GM18507 (cell line): ENCODE measurements around the gene TTC39A.
"Not testable (repeated sequence)": the region's sequence is repeated elsewhere in the genome, so short reads cannot be mapped to it uniquely, and the experiment has no call there.

Source experiments
- DNase-seq: peaks from one replicate; pipeline ENCODE4 v3.0.0; 2011; ENCODE audit warnings: low read depth; ENCODE audit not compliant: insufficient read length; ENCODE audit errors: extremely low spot score
- FAIRE-seq: peaks from 2 replicates; lab custom pipeline; 2011; peaks lifted over from hg19 to GRCh38; lab: Jason Lieb, UNC

Gene TTC39A

GRCh38 chr1:51282605-51283004 is 47.8 kb downstream of the TTC39A start:
- FAIRE-seq, result no peak
- no peak for DNase-seq

- FAIRE-seq, result no peak
- no peak for DNase-seq
Observed at GRCh38 chr1:51281807-51282206, 48.6 kb downstream of the TTC39A start.

GRCh38 chr1:51280321-51280978 is 49.9 kb downstream of the TTC39A start:
- DNase-seq (no peak), FAIRE-seq (no peak)

GRCh38 chr1:51276286-51276685 is 54.1 kb downstream of the TTC39A start:
- DNase-seq (no peak), FAIRE-seq (no peak)

GRCh38 chr1:51274676-51275075 is 55.7 kb downstream of the TTC39A start:
- FAIRE-seq, result no peak
- DNase-seq, result no peak

GRCh38 chr1:51272916-51273315 is 57.4 kb downstream of the TTC39A start:
- DNase-seq (no peak), FAIRE-seq (no peak)

GRCh38 chr1:51270751-51271150 is 59.6 kb downstream of the TTC39A start:
- no peak for DNase-seq
- no peak for FAIRE-seq

- DNase-seq (no peak), FAIRE-seq (peak; percentile 33)
Observed at GRCh38 chr1:51268634-51269033, 61.7 kb downstream of the TTC39A start.

GRCh38 chr1:51266791-51267190 is 63.6 kb downstream of the TTC39A start:
- DNase-seq, result no peak
- no peak for FAIRE-seq

GRCh38 chr1:51266181-51266580 is 64.2 kb downstream of the TTC39A start:
- FAIRE-seq, result no peak

GRCh38 chr1:51265618-51266017 is 64.7 kb downstream of the TTC39A start:
- no peak for FAIRE-seq
- DNase-seq, result no peak

More at GRCh38 chr1:51266181-51266580, 64.2 kb downstream of the TTC39A start:
- DNase-seq, result no peak

- FAIRE-seq (no peak), DNase-seq (no peak)
Observed at GRCh38 chr1:51264451-51264850, 65.9 kb downstream of the TTC39A start.

GRCh38 chr1:51263147-51263877 is 67.0 kb downstream of the TTC39A start:
- DNase-seq, result no peak
- no peak for FAIRE-seq

- DNase-seq (no peak), FAIRE-seq (no peak)
Observed at GRCh38 chr1:51255331-51255730, 75.0 kb downstream of the TTC39A start.

GRCh38 chr1:51253691-51254090 is 76.7 kb downstream of the TTC39A start:
- FAIRE-seq, result no peak
- DNase-seq, result no peak

GRCh38 chr1:51252366-51252765 is 78.0 kb downstream of the TTC39A start:
- no peak for DNase-seq
- no peak for FAIRE-seq

- not testable (repeated sequence) for FAIRE-seq, DNase-seq
Observed at GRCh38 chr1:51251165-51251564, 79.2 kb downstream of the TTC39A start.

GRCh38 chr1:51250729-51251128 is 79.6 kb downstream of the TTC39A start:
- FAIRE-seq, DNase-seq: not testable (repeated sequence)

- FAIRE-seq (no peak), DNase-seq (no peak)
Observed at GRCh38 chr1:51249445-51249844, 80.9 kb downstream of the TTC39A start.

- DNase-seq, result no peak
- no peak for FAIRE-seq
Observed at GRCh38 chr1:51247499-51247898, 82.9 kb downstream of the TTC39A start.

- FAIRE-seq (peak; percentile 78), DNase-seq (peak; percentile 23)
Observed at GRCh38 chr1:51247022-51247421, 83.3 kb downstream of the TTC39A start.
